HepG2 (cell line): ENCODE results near the gene PCSK7. TPM values are rescaled to one million over a fixed set of nuclear protein-coding genes. Genes with fewer than 3 reads are reported as not detected.
A peak's percentile ranks its signal among the peaks of the same experiment; 100 is the strongest.

Experiments
- AGO1 ChIP-seq: fragments of 200-400 bp; formaldehyde crosslinking; IDR thresholded peaks from 2 replicates; pipeline ENCODE4 v1.6.1; 2017; ENCODE audit warnings: mild to moderate bottlenecking, low read depth, low read length, moderate library complexity; ENCODE audit not compliant: poor library complexity, severe bottlenecking
- ASH2L ChIP-seq: fragments of 300-600, 200-600 bp; sonication (generic); IDR thresholded peaks from 2 replicates; pipeline ENCODE4 v1.7.0; 2017; ENCODE audit warnings: low read depth, mild to moderate bottlenecking, moderate library complexity, mixed read lengths, low read length; ENCODE audit not compliant: insufficient read length
- FLYWCH1 ChIP-seq: sonication (generic); formaldehyde crosslinking; IDR thresholded peaks from 2 replicates; pipeline ENCODE4 v1.8.1; 2023; ENCODE audit warnings: mild to moderate bottlenecking, missing genetic modification reagents
- KLF16 ChIP-seq, 2 experiments: sonication (generic) in 1 of 2; formaldehyde crosslinking in 1 of 2; IDR thresholded peaks; 2 replicates each; pipeline versions ENCODE4 v1.6.1 to v1.8.0; 2016 to 2023; ENCODE audit warnings: missing genetic modification reagents in 2 of 2, missing compliant biosample characterization in 1 of 2
- NR2F1 ChIP-seq, 2 experiments: fragments of 450-650 bp in 1 of 2; formaldehyde crosslinking in 1 of 2; IDR thresholded peaks; 2 replicates each; pipeline versions ENCODE4 v1.5.0 to v1.6.1; 2016 to 2020; ENCODE audit warnings: mild to moderate bottlenecking in 1 of 2, missing compliant biosample characterization in 1 of 2, missing genetic modification reagents in 1 of 2, moderate library complexity in 1 of 2
- PRDM4 ChIP-seq: sonication (generic); formaldehyde crosslinking; IDR thresholded peaks from 2 replicates; pipeline ENCODE4 v1.9.0; 2021; ENCODE audit warnings: missing genetic modification reagents, borderline replicate concordance
- SIN3B ChIP-seq: fragments of 150-350 bp; IDR thresholded peaks from 2 replicates; pipeline ENCODE4 v1.6.1; 2014; ENCODE audit warnings: low read length
- SIX1 ChIP-seq: sonication (generic); formaldehyde crosslinking; IDR thresholded peaks from 2 replicates; pipeline ENCODE4 v1.4.0; 2020; ENCODE audit warnings: missing genetic modification reagents, borderline replicate concordance
- TAF15 ChIP-seq: fragments of 200-400 bp; formaldehyde crosslinking; IDR thresholded peaks from one replicate; pipeline ENCODE4 v1.6.1; 2018; ENCODE audit warnings: mild to moderate bottlenecking, low read depth, low read length; ENCODE audit not compliant: poor library complexity, severe bottlenecking
- ZBTB34 ChIP-seq: sonication (generic); formaldehyde crosslinking; IDR thresholded peaks from 2 replicates; pipeline ENCODE4 v1.8.0; 2022; ENCODE audit warnings: mild to moderate bottlenecking, missing genetic modification reagents
- ZNF260 ChIP-seq: sonication (generic); formaldehyde crosslinking; IDR thresholded peaks from 2 replicates; pipeline ENCODE4 v1.4.0; 2020; ENCODE audit warnings: missing genetic modification reagents, low read depth, mild to moderate bottlenecking, borderline replicate concordance
- ZNF430 ChIP-seq: sonication (generic); formaldehyde crosslinking; IDR thresholded peaks from 2 replicates; pipeline ENCODE4 v1.9.0; 2021; ENCODE audit warnings: mild to moderate bottlenecking, missing genetic modification reagents
- ZNF513 ChIP-seq: sonication (generic); formaldehyde crosslinking; conservative IDR thresholded peaks from 2 replicates; pipeline ENCODE4 v1.5.0; 2020; ENCODE audit warnings: missing genetic modification reagents
- ZNF546 ChIP-seq: sonication (generic); formaldehyde crosslinking; conservative IDR thresholded peaks from 2 replicates; pipeline ENCODE4 v1.8.1; 2023; ENCODE audit warnings: mild to moderate bottlenecking, missing genetic modification reagents
- ZNF567 ChIP-seq: sonication (generic); formaldehyde crosslinking; IDR thresholded peaks from 2 replicates; pipeline ENCODE4 v1.8.1; 2023; ENCODE audit warnings: mild to moderate bottlenecking, missing genetic modification reagents, borderline replicate concordance
- ZSCAN25 ChIP-seq: sonication (generic); formaldehyde crosslinking; IDR thresholded peaks from 2 replicates; pipeline ENCODE4 v1.8.0; 2022; ENCODE audit warnings: mild to moderate bottlenecking, missing genetic modification reagents
- polyA plus RNA-seq, 8 experiments: library from polyadenylated mRNA; depleted of rRNA in 3 of 8; stranded (reverse) in 7 of 8; unstranded in 1 of 8; fragments of >200 nt; fragmentation: Illumina TruSeq in 4 of 8; extraction: Trizol in 4 of 8; gene quantifications; 2 replicates each; pipeline versions ENCODE4 v1.2.1 to v1.2.3, GENCODE V29; 2011 to 2016; ENCODE audit warnings: low read depth in 4 of 8, missing spikeins in 1 of 8, mixed read lengths in 1 of 8; ENCODE audit not compliant: insufficient read depth in 1 of 8
- total RNA-seq, 5 experiments: library from RNA; depleted of rRNA; stranded (reverse); fragments of >200 nt; fragmentation: Illumina TruSeq; extraction: Trizol; gene quantifications; 2 replicates each; pipeline ENCODE4 v1.2.3, GENCODE V29; 2016; ENCODE audit warnings: low read depth in 1 of 5
- TF ChIP-seq, protein P1 (sequence below): conservative IDR thresholded peaks from 2 replicates; pipeline ENCODE4 v1.6.1; 2018; ENCODE audit warnings: missing genetic modification reagents

PCSK7 gene
- total and polyA plus RNA-seq, 2 of the 13 experiments (the other 11 are each of a cell fraction or from before 2014, with no cell fraction given), result 13.4 to 13.8 TPM

DNA sequence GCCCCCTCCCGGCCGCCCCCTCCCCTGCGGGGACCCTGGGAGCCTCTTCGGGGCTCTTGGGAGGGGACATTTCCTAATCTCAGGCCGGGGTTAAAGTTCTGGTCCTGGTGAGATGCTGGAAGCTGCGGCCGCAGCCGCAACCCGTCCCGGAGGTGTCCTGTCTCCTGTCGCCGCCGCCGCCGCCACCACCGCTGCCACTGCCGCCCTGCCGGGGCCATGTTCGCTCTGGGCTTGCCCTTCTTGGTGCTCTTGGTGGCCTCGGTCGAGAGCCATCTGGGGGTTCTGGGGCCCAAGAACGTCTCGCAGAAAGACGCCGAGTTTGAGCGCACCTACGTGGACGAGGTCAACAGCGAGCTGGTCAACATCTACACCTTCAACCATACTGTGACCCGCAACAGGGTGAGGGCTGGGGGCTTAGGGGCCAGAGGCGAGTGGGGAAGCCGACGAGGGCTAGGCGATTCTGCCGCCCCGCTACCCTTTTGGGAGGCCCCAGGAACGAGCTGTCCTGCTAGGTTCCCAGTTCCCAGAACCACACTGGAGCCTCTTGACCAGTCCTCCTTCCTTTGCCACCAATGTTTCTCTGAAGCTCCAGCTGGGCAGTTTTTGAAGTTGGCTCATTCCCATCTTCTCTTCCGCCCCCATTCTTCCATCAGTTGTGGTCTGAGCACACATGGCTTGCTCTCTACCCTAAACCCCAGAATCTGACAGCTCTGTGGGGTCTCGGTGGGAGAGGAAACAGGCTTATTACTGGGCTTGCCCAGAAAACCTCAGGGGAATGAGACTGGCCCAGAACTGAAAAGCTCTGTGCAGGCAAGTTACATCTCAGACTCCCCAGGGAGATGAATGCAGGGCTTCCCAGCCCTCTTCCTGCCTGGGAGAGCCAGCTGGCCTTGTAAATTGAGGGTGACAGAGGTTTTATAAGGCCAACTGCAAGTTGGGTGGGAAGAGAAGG is 52.5 kb downstream of the PCSK7 start (continued):
- TF ChIP-seq, protein P1, sequence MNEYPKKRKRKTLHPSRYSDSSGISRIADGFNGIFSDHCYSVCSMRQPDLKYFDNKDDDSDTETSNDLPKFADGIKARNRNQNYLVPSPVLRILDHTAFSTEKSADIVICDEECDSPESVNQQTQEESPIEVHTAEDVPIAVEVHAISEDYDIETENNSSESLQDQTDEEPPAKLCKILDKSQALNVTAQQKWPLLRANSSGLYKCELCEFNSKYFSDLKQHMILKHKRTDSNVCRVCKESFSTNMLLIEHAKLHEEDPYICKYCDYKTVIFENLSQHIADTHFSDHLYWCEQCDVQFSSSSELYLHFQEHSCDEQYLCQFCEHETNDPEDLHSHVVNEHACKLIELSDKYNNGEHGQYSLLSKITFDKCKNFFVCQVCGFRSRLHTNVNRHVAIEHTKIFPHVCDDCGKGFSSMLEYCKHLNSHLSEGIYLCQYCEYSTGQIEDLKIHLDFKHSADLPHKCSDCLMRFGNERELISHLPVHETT, result no peak
- no peak for TF ChIP-seq SIN3B
- no peak for TF ChIP-seq FLYWCH1 (CRISPR knock-in tag)
- 0 out of 2 replicates have a peak, but pooled peaks have one; percentile 50 for TF ChIP-seq ZNF567 (CRISPR knock-in tag)
- no peak for TF ChIP-seq AGO1
- no peak; a peak in 1 of 4 replicates for TF ChIP-seq KLF16 (CRISPR knock-in tag; IDR thresholded peaks at IDR 0.05)
- no peak for TF ChIP-seq ZNF430 (CRISPR knock-in tag)
- TF ChIP-seq PRDM4 (CRISPR knock-in tag), result no peak
- no peak for TF ChIP-seq ZNF513 (CRISPR knock-in tag)
- TF ChIP-seq ZNF546 (CRISPR knock-in tag), result no peak
- TF ChIP-seq TAF15, result no peak
- TF ChIP-seq ASH2L, result peak; percentile 11
- TF ChIP-seq ZBTB34 (CRISPR knock-in tag), result no peak
- TF ChIP-seq ZNF260 (CRISPR knock-in tag), result no peak
- TF ChIP-seq ZSCAN25, result no peak
- TF ChIP-seq NR2F1 (CRISPR knock-in tag; IDR thresholded peaks at IDR 0.05), result no peak
- TF ChIP-seq SIX1 (CRISPR knock-in tag), result no peak
